Prostate gland (tissue), 2 donors: Measurements from ENCODE around the gene GTF2H4.
A peak's percentile ranks its signal among the peaks of the same experiment; 100 is the strongest.

Experiments used
- CTCF ChIP-seq, 4 experiments: fragments of 200-600 bp in 2 of 4; fragments of 450-650 bp in 2 of 4; sonication (generic) in 2 of 4; IDR thresholded peaks; 1 replicate in 3 of 4; 2 replicates in 1 of 4; pipeline ENCODE4 v1.5.1; 2016 to 2019; ENCODE audit warnings: antibody characterized with exemption in 4 of 4, mild to moderate bottlenecking in 2 of 4, moderate library complexity in 2 of 4
- POLR2A ChIP-seq: fragments of 450-650 bp; IDR thresholded peaks from one replicate; pipeline ENCODE4 v1.6.1; 2016; ENCODE audit warnings: antibody characterized with exemption, mild to moderate bottlenecking

GRCh38 chr6:30882759-30883684, 25.0 kb upstream of the GTF2H4 start:
- TF ChIP-seq CTCF (IDR thresholded peaks at IDR 0.05) (no peak), POLR2A (peak; percentile 62)
